Activated CD4-positive, CD25-positive, alpha-beta regulatory T cell treated with anti-CD3 and anti-CD28 coated beads, Interleukin-2, amount 50 U/mL, for 16 hours (primary cell): ENCODE results near the gene EPG5.
"Not testable (repeated sequence)": the region's sequence is repeated elsewhere in the genome, so short reads cannot be mapped to it uniquely, and the experiment has no call there.

Source experiments
- DNase-seq: peaks from one replicate; pipeline ENCODE4 v3.0.0-alpha.2; 2020; ENCODE audit warnings: low read depth, low spot score

EPG5 gene

GRCh38 chr18:45976566-45976965 lies 9.4 kb upstream of the EPG5 start:
- DNase-seq = no peak

GRCh38 chr18:45974088-45974536 lies 7.0 kb upstream of the EPG5 start:
- peak; percentile 36 for DNase-seq

GRCh38 chr18:45964913-45965312 lies 2.2 kb downstream of the EPG5 start:
- not testable (repeated sequence) for DNase-seq

- no peak for DNase-seq
Measured at GRCh38 chr18:45962866-45963265, 4.3 kb downstream of the EPG5 start.

GRCh38 chr18:45962461-45962860 lies 4.7 kb downstream of the EPG5 start:
- DNase-seq = peak; percentile 7

GRCh38 chr18:45959484-45959883 lies 7.6 kb downstream of the EPG5 start:
- not testable (repeated sequence) for DNase-seq

- no peak for DNase-seq
Measured at GRCh38 chr18:45958730-45959129, 8.4 kb downstream of the EPG5 start.

GRCh38 chr18:45958027-45958426 lies 9.1 kb downstream of the EPG5 start:
- DNase-seq = no peak

GRCh38 chr18:45957100-45957499 lies 10.0 kb downstream of the EPG5 start:
- no peak for DNase-seq

- no peak for DNase-seq
Measured at GRCh38 chr18:45954070-45954934, 12.8 kb downstream of the EPG5 start.

- no peak for DNase-seq
Measured at GRCh38 chr18:45951016-45951714, 16.0 kb downstream of the EPG5 start.

- DNase-seq = no peak
Measured at GRCh38 chr18:45945669-45946068, 21.5 kb downstream of the EPG5 start.

- DNase-seq = no peak
Measured at GRCh38 chr18:45940724-45941123, 26.4 kb downstream of the EPG5 start.

- DNase-seq = no peak
Measured at GRCh38 chr18:45939236-45939635, 27.9 kb downstream of the EPG5 start.

- no peak for DNase-seq
Measured at GRCh38 chr18:45938488-45938935, 28.6 kb downstream of the EPG5 start.

GRCh38 chr18:45935591-45936335 lies 31.4 kb downstream of the EPG5 start:
- no peak for DNase-seq

- no peak for DNase-seq
Measured at GRCh38 chr18:45932708-45933107, 34.4 kb downstream of the EPG5 start.

- no peak for DNase-seq
Measured at GRCh38 chr18:45930963-45931362, 36.2 kb downstream of the EPG5 start.

- DNase-seq = no peak
Measured at GRCh38 chr18:45926691-45927090, 40.4 kb downstream of the EPG5 start.

GRCh38 chr18:45926085-45926484 lies 41.0 kb downstream of the EPG5 start:
- no peak for DNase-seq

GRCh38 chr18:45923138-45923537 lies 44.0 kb downstream of the EPG5 start:
- no peak for DNase-seq

GRCh38 chr18:45920367-45920766 lies 46.8 kb downstream of the EPG5 start:
- no peak for DNase-seq
